Measurements from ENCODE around the gene HDAC11. TPM values are rescaled to one million over a fixed set of nuclear protein-coding genes. Genes with fewer than 3 reads are reported as not detected.

The HDAC11 gene
- total and polyA plus RNA-seq, 3 donors from 2014 or later = 33.1 to 97.7 (median 81.9) TPM

DNA sequence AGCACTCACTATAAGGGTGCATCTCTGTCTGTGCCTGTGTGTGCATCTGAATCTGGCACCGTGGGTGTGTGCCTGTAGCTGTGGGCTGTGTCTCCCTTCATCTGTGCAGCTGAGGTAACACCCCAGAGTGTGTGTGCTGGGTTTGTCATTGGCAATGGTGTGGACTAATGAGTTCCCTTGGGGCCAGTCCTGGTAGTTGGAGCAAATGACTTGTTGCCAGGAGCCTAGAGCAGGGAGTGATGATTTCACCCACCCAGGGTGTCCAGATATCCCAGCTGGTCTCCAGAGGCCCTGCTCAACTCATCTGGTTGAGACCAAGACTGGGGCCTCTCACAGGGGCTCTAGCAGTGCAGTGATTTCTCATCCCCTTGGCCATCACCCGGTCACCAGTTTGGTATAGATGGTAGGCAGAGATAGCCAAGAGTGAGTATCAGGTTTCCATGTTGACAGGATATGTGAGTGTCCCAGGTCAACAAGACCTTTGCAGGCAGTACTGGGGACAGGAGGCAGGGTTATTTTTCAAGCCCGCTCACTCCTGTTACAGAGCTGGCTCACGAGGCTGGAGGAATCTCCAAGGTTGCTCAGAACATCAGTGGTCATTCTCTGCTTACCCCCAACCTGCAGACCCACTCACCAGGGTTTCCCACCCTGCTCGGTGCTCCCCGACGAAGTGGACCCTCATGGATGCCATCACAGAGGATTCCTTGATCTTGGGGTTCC, 4.1 kb upstream of the HDAC11 start:
- TF ChIP-seq POLR2A (IDR thresholded peaks at IDR 0.05) = no peak
- TF ChIP-seq, protein P1, sequence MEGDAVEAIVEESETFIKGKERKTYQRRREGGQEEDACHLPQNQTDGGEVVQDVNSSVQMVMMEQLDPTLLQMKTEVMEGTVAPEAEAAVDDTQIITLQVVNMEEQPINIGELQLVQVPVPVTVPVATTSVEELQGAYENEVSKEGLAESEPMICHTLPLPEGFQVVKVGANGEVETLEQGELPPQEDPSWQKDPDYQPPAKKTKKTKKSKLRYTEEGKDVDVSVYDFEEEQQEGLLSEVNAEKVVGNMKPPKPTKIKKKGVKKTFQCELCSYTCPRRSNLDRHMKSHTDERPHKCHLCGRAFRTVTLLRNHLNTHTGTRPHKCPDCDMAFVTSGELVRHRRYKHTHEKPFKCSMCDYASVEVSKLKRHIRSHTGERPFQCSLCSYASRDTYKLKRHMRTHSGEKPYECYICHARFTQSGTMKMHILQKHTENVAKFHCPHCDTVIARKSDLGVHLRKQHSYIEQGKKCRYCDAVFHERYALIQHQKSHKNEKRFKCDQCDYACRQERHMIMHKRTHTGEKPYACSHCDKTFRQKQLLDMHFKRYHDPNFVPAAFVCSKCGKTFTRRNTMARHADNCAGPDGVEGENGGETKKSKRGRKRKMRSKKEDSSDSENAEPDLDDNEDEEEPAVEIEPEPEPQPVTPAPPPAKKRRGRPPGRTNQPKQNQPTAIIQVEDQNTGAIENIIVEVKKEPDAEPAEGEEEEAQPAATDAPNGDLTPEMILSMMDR (IDR thresholded peaks at IDR 0.05) = no peak
- H3K36me3 ChIP-seq (ENCODE audit: low read depth, missing control alignments) = no peaks in the 10 kb centered on the region
- peaks cover 5% of the 10 kb centered on the region for H3K4me1 ChIP-seq
- no peak for DNase-seq
- intact Hi-C loops (cut with DNase I; ENCODE audit: low total_unique reads) = no loop called here
- no peaks in the 10 kb centered on the region for H3K27me3 ChIP-seq
- no peaks in the 10 kb centered on the region for H3K9me3 ChIP-seq
- H3K4me3 ChIP-seq = no peak overlapping the region
- H3K27ac ChIP-seq = no peak overlapping the region
- WGBS, 2 donors = 66 to 67% methylated on average over 5 to 7 of the region's 7 CpGs

- Histone ChIP-seq H3K27ac (no peak overlapping the region), H3K4me1 (peaks cover 5% of the 10 kb centered on the region), H3K9me3 (no peaks in the 10 kb centered on the region), H3K4me3 (no peak overlapping the region), H3K36me3 (ENCODE audit: low read depth, missing control alignments) (no peaks in the 10 kb centered on the region), H3K27me3 (no peaks in the 10 kb centered on the region)
- DNase-seq = no peak
- intact Hi-C loops (cut with DNase I; ENCODE audit: low total_unique reads) = no loop called here
- TF ChIP-seq, protein P1 (IDR thresholded peaks at IDR 0.05) = no peak
- TF ChIP-seq POLR2A (IDR thresholded peaks at IDR 0.05) = no peak
- 64 to 68% methylated on average over 6 of the region's 6 CpGs for WGBS, 2 donors
These were observed 2.2 kb upstream of the HDAC11 start for GRCh38 chr3:13477943-13478342.

DNA sequence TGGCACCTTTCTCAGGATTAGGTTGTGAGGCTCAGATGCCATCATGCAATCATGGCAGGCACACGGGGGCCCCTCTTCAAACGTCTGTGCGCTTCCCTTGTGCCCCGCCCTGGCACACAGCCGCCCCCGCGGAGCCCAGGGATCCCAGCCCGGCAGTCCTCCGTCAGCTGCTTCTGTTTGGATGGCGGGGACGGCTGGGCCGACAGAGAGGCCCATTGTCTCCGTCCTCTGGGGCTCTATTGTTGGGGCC, 849 bp upstream of the HDAC11 start:
- peak; percentile 52 for DNase-seq
- Histone ChIP-seq H3K36me3 (ENCODE audit: low read depth, missing control alignments) (no peaks in the 10 kb centered on the region), H3K27ac (peak overlapping the region; percentile 88 to 92), H3K4me3 (peak overlapping the region; percentile 76 to 92), H3K27me3 (no peaks in the 10 kb centered on the region), H3K4me1 (peaks cover 5% of the 10 kb centered on the region), H3K9me3 (no peaks in the 10 kb centered on the region)
- TF ChIP-seq, protein P1 (IDR thresholded peaks at IDR 0.05) = no peak
- TF ChIP-seq POLR2A (IDR thresholded peaks at IDR 0.05) = no peak
- 4% methylated on average over 7 of the region's 13 CpGs; no CpG with 5 or more reads in 1 of the 2 donors for WGBS, 2 donors
- intact Hi-C loops (cut with DNase I; ENCODE audit: low total_unique reads) = no loop called here

- intact Hi-C loops (cut with DNase I; ENCODE audit: low total_unique reads) = no loop called here
- Histone ChIP-seq H3K36me3 (ENCODE audit: low read depth, missing control alignments) (no peaks in the 10 kb centered on the region), H3K27me3 (no peaks in the 10 kb centered on the region), H3K4me3 (peak overlapping the region; percentile 76 to 92), H3K27ac (peak overlapping the region in 1 of 2 donors; percentile 65), H3K4me1 (peaks cover 14% of the 10 kb centered on the region), H3K9me3 (no peaks in the 10 kb centered on the region)
- 21 to 64% methylated on average over 5 to 50 of the region's 70 CpGs for WGBS, 2 donors
- DNase-seq = peak; percentile 25
- TF ChIP-seq POLR2A (IDR thresholded peaks at IDR 0.05) = no peak
- TF ChIP-seq, protein P1 (IDR thresholded peaks at IDR 0.05) = no peak
These were observed 523 bp downstream of the HDAC11 start for GRCh38 chr3:13480340-13481318.
